H1 (cell line): ENCODE results near the gene RUBCN. TPM values are rescaled to one million over a fixed set of nuclear protein-coding genes. Genes with fewer than 3 reads are reported as not detected.

Source experiments
- CTCF ChIA-PET: fragments of 300-600 bp; sonication (Branson Sonifier 250); formaldehyde crosslinking; loops from one replicate; lab custom pipeline; 2021; ENCODE audit not compliant: partially characterized antibody; lab: Charles Lee
- POLR2A ChIA-PET: fragments of 300-600 bp; sonication (Branson Sonifier 250); formaldehyde crosslinking; loops from one replicate; lab custom pipeline; 2021; ENCODE audit warnings: inconsistent platforms; ENCODE audit not compliant: partially characterized antibody; lab: Charles Lee
- DNase-seq, 2 experiments: peaks; one replicate each; pipeline versions ENCODE4 v3.0.0 to v3.0.0-alpha.2; 2010 to 2022; ENCODE audit warnings: low spot score in 2 of 2, low read depth in 1 of 2, mixed read lengths in 1 of 2
- FAIRE-seq: peaks from 2 replicates; lab custom pipeline; 2011; peaks lifted over from hg19 to GRCh38; lab: Jason Lieb, UNC
- H2AFZ ChIP-seq: 2 replicates; pipeline ENCODE4 v1.8.1; 2012; ENCODE audit warnings: low read length, inconsistent platforms
- H2AK5ac ChIP-seq: 2 replicates; pipeline ENCODE4 v1.6.1; 2013; ENCODE audit warnings: low read depth, low read length
- H2BK120ac ChIP-seq: replicated peaks from 2 replicates; pipeline ENCODE3; 2013; ENCODE audit warnings: low read depth, low read length, inconsistent platforms
- H2BK12ac ChIP-seq: 2 replicates; pipeline ENCODE4 v1.6.1; 2013; ENCODE audit warnings: low read depth, low read length
- H2BK15ac ChIP-seq: 2 replicates; pipeline ENCODE4 v1.6.1; 2013; ENCODE audit warnings: low read length
- H2BK20ac ChIP-seq: 2 replicates; pipeline ENCODE4 v1.6.1; 2013; ENCODE audit warnings: low read length
- H2BK5ac ChIP-seq: 2 replicates; pipeline ENCODE4 v1.6.1; 2013; ENCODE audit warnings: low read depth, low read length
- H3K14ac ChIP-seq: 2 replicates; pipeline ENCODE4 v1.6.1; 2013; ENCODE audit warnings: inconsistent platforms; ENCODE audit not compliant: insufficient read length
- H3K18ac ChIP-seq: 2 replicates; pipeline ENCODE4 v1.6.1; 2013; ENCODE audit warnings: low read length; ENCODE audit errors: extremely low read depth
- H3K23ac ChIP-seq: 2 replicates; pipeline ENCODE4 v1.6.1; 2013; ENCODE audit warnings: inconsistent platforms; ENCODE audit not compliant: insufficient read length
- H3K23me2 ChIP-seq: 2 replicates; pipeline ENCODE4 v1.6.1; 2013; ENCODE audit warnings: low read depth, low read length
- H3K27ac ChIP-seq: 2 replicates; pipeline ENCODE4 v1.6.1; 2011; ENCODE audit warnings: low read depth, low read length, inconsistent platforms
- H3K27me3 ChIP-seq, 4 experiments: replicated peaks in 1 of 4; 1 replicate in 1 of 4; 2 replicates in 3 of 4; pipeline versions ENCODE4 v1.6.1 to v1.8.1; 2011 to 2013; ENCODE audit warnings: low read length in 3 of 4, mild to moderate bottlenecking in 3 of 4, inconsistent platforms in 2 of 4, mixed read lengths in 2 of 4, moderate library complexity in 1 of 4; ENCODE audit not compliant: control insufficient read depth in 3 of 4, insufficient read depth in 3 of 4; ENCODE audit errors: extremely low read depth in 1 of 4
- H3K36me3 ChIP-seq, 4 experiments: 2 replicates each; pipeline versions ENCODE4 v1.6.1 to v1.8.1; 2011 to 2013; ENCODE audit warnings: mild to moderate bottlenecking in 4 of 4, low read length in 3 of 4, moderate library complexity in 2 of 4, control low read depth in 1 of 4, inconsistent platforms in 1 of 4; ENCODE audit not compliant: insufficient read depth in 4 of 4, control insufficient read depth in 2 of 4
- H3K4ac ChIP-seq: replicated peaks from 2 replicates; pipeline ENCODE3; 2013; ENCODE audit warnings: low read length, low read depth, mixed read lengths, inconsistent platforms; ENCODE audit not compliant: insufficient read length
- H3K4me1 ChIP-seq, 4 experiments: replicated peaks in 1 of 4; 1 replicate in 1 of 4; 2 replicates in 3 of 4; pipeline versions ENCODE4 v1.6.1 to v1.8.1; 2011 to 2013; ENCODE audit warnings: low read length in 3 of 4, inconsistent platforms in 2 of 4, mixed read lengths in 1 of 4; ENCODE audit not compliant: insufficient read depth in 4 of 4, control insufficient read depth in 3 of 4
- H3K4me2 ChIP-seq, 2 experiments: 2 replicates each; pipeline versions ENCODE4 v1.6.1 to v1.8.1; 2011 to 2013; ENCODE audit warnings: low read depth in 2 of 2, low read length in 2 of 2, control low read depth in 1 of 2, inconsistent platforms in 1 of 2, mild to moderate bottlenecking in 1 of 2; ENCODE audit not compliant: insufficient read depth in 1 of 2
- H3K4me3 ChIP-seq, 4 experiments: fragments of 200-600, 300-600 bp in 1 of 4; sonication (generic), shearing (Covaris generic), sonication (Bioruptor Twin) in 1 of 4; 2 replicates each; pipeline versions ENCODE4 v1.5.1 to v1.8.1; 2011 to 2016; ENCODE audit warnings: low read length in 4 of 4, low read depth in 3 of 4, control low read depth in 2 of 4, inconsistent platforms in 2 of 4, mild to moderate bottlenecking in 2 of 4, mixed read lengths in 1 of 4, moderate library complexity in 1 of 4; ENCODE audit not compliant: insufficient read depth in 2 of 4; ENCODE audit errors: extremely low read depth in 1 of 4
- H3K56ac ChIP-seq: replicated peaks from 2 replicates; pipeline ENCODE3; 2013; ENCODE audit warnings: low read depth, mild to moderate bottlenecking, mixed read lengths, low read length, inconsistent platforms; ENCODE audit not compliant: insufficient read length
- H3K79me1 ChIP-seq: 2 replicates; pipeline ENCODE4 v1.6.1; 2013; ENCODE audit warnings: low read depth, low read length, control low read depth
- H3K79me2 ChIP-seq, 2 experiments: 2 replicates each; pipeline versions ENCODE4 v1.6.1 to v1.8.1; 2012 to 2013; ENCODE audit warnings: low read length in 2 of 2, mild to moderate bottlenecking in 2 of 2, inconsistent platforms in 1 of 2; ENCODE audit not compliant: insufficient read depth in 2 of 2, control insufficient read depth in 1 of 2
- H3K9ac ChIP-seq, 4 experiments: replicated peaks in 1 of 4; 1 replicate in 1 of 4; 2 replicates in 3 of 4; pipeline versions ENCODE4 v1.6.1 to v1.8.1; 2011 to 2013; ENCODE audit warnings: low read depth in 3 of 4, low read length in 3 of 4, control low read depth in 2 of 4, mild to moderate bottlenecking in 2 of 4, moderate library complexity in 2 of 4, inconsistent platforms in 1 of 4; ENCODE audit errors: extremely low read depth in 1 of 4
- H3K9me3 ChIP-seq, 2 experiments: 2 replicates each; pipeline versions ENCODE4 v1.6.1 to v1.8.1; 2012 to 2013; ENCODE audit warnings: mild to moderate bottlenecking in 2 of 2, moderate library complexity in 2 of 2, control low read depth in 1 of 2, inconsistent platforms in 1 of 2, low read depth in 1 of 2, low read length in 1 of 2, mixed read lengths in 1 of 2; ENCODE audit not compliant: insufficient read depth in 2 of 2
- H4K20me1 ChIP-seq, 2 experiments: replicated peaks in 1 of 2; 2 replicates each; pipeline versions ENCODE3 to v1.8.1; 2011 to 2013; ENCODE audit warnings: inconsistent platforms in 2 of 2, low read length in 2 of 2, mild to moderate bottlenecking in 1 of 2; ENCODE audit not compliant: insufficient read depth in 2 of 2, control insufficient read depth in 1 of 2
- H4K5ac ChIP-seq: 2 replicates; pipeline ENCODE4 v1.6.1; 2013; ENCODE audit warnings: low read length, low read depth, mixed read lengths, inconsistent platforms; ENCODE audit not compliant: insufficient read length
- H4K8ac ChIP-seq: 2 replicates; pipeline ENCODE4 v1.8.0; 2013; ENCODE audit warnings: mild to moderate bottlenecking, moderate library complexity, low read length, inconsistent platforms; ENCODE audit not compliant: insufficient read depth; ENCODE audit errors: extremely low read depth
- H4K91ac ChIP-seq: replicated peaks from 2 replicates; pipeline ENCODE3; 2013; ENCODE audit warnings: low read length, mixed read lengths, inconsistent platforms; ENCODE audit not compliant: insufficient read length
- EGR1 ChIP-seq: IDR thresholded peaks from 2 replicates; pipeline ENCODE4 v1.6.1; 2011; ENCODE audit warnings: low read depth, low read length, borderline replicate concordance
- HDAC6 ChIP-seq: IDR thresholded peaks from one replicate; pipeline ENCODE4 v1.7.1; 2012; ENCODE audit warnings: low read depth, mild to moderate bottlenecking, inconsistent platforms, low read length, moderate library complexity
- NANOG ChIP-seq: IDR thresholded peaks from 2 replicates; pipeline ENCODE4 v1.6.1; 2011; ENCODE audit warnings: low read length, low read depth, mild to moderate bottlenecking, inconsistent platforms; ENCODE audit not compliant: insufficient read depth, poor library complexity, severe bottlenecking
- SIRT6 ChIP-seq: IDR thresholded peaks from one replicate; pipeline ENCODE4 v1.7.1; 2012; ENCODE audit warnings: low read length, inconsistent platforms
- SIX5 ChIP-seq: IDR thresholded peaks from 2 replicates; pipeline ENCODE4 v1.6.1; 2011; ENCODE audit warnings: mild to moderate bottlenecking, low read depth, low read length
- SUZ12 ChIP-seq: fragments of 200-600 bp; sonication (generic); IDR thresholded peaks from 2 replicates; pipeline ENCODE4 v1.6.1; 2012; ENCODE audit warnings: mild to moderate bottlenecking, inconsistent platforms, low read length, moderate library complexity, mixed read lengths
- TAF7 ChIP-seq: optimal IDR thresholded peaks from 2 replicates; pipeline ENCODE3; 2011; ENCODE audit warnings: low read depth, mild to moderate bottlenecking, inconsistent platforms, low read length, moderate library complexity, borderline replicate concordance
- TCF12 ChIP-seq: IDR thresholded peaks from 2 replicates; pipeline ENCODE4 v1.6.1; 2011; ENCODE audit warnings: low read depth, mild to moderate bottlenecking, low read length
- TEAD4 ChIP-seq: IDR thresholded peaks from 2 replicates; pipeline ENCODE4 v1.6.1; 2012; ENCODE audit warnings: low read depth, low read length, inconsistent platforms, mixed read lengths
- WGBS, 2 experiments: shearing (Covaris generic) in 1 of 2; methylation state at CpG; one replicate each; pipeline versions ENCODE4 v1.1.6 to v1.1.7; 2013 to 2015; ENCODE audit warnings: low lambda C conversion rate in 2 of 2, mixed read lengths in 2 of 2, inconsistent platforms in 1 of 2, low coverage in 1 of 2, missing lambda C conversion rate in 1 of 2; ENCODE audit not compliant: insufficient replicate concordance in 2 of 2, insufficient coverage in 1 of 2, insufficient read length in 1 of 2; ENCODE audit errors: extremely low coverage in 1 of 2, missing lambda C conversion rate in 1 of 2; 5-methylcytosine and 5-hydroxymethylcytosine counted together
- polyA plus RNA-seq, 7 experiments: library from polyadenylated mRNA; depleted of rRNA in 3 of 7; stranded (reverse) in 5 of 7; unstranded in 2 of 7; fragments of >200 nt in 5 of 7; fragments of 200-250 nt in 2 of 7; gene quantifications; 1 replicate in 5 of 7; 2 replicates in 1 of 7; 4 replicates in 1 of 7; pipeline versions ENCODE4 v1.2.1 to v1.2.3, GENCODE V29; 2011 to 2013; ENCODE audit warnings: missing spikeins in 2 of 7, mixed read lengths in 2 of 7
- total RNA-seq: library from RNA; stranded (reverse); fragmentation: NEBNext Ultra II Directional; extraction: Animal tissue kit (Norgen Biotek cat#: 25700); gene quantifications from 2 replicates; pipeline ENCODE4 v1.2.1, GENCODE V29; 2021

Gene RUBCN
- total and polyA plus RNA-seq, 2 of the 8 experiments (the other 6 are each of a cell fraction or from before 2014, with no cell fraction given): 9.3 to 21.9 TPM

GRCh38 chr3:197683191-197683590, 53.5 kb downstream of the RUBCN start:
- H3K36me3 ChIP-seq: peaks cover 0 to 21% (median 8%) of the 10 kb centered on the region in 4 experiments; a peak in 5 of 8 replicates
- H3K4me1 ChIP-seq: no peaks in the 10 kb centered on the region; a peak in 1 of 7 replicates
- no peak overlapping the region for H3K9ac ChIP-seq
- H2AFZ ChIP-seq: no peak overlapping the region
- ChIA-PET CTCF (interaction anchor here (0.6 to 1.7 kb wide), 6 partner anchors 11 to 243 kb away, joined by 3 to 6 read pairs (median 3); no protein-coding TSS in a partner anchor), POLR2A (no interaction called here)
- no peak overlapping the region for H3K56ac ChIP-seq
- 93% methylated on average over 13 of the region's 13 CpGs; no CpG with 5 or more reads in 1 of the 2 experiments for WGBS, 2 experiments
- no peak overlapping the region for H3K14ac ChIP-seq
- FAIRE-seq (no peak), DNase-seq (no peak)
- H4K5ac ChIP-seq: no peak overlapping the region
- no peak overlapping the region for H2BK12ac ChIP-seq
- no peak overlapping the region for H3K18ac ChIP-seq
- H2BK15ac ChIP-seq: no peak overlapping the region
- no peak overlapping the region for H2BK120ac ChIP-seq
- H4K20me1 ChIP-seq: peaks cover 0 to 3% of the 10 kb centered on the region in 2 experiments
- no peak overlapping the region for H2AK5ac ChIP-seq
- H2BK5ac ChIP-seq: no peak overlapping the region
- H3K4me2 ChIP-seq: no peak overlapping the region
- H3K79me2 ChIP-seq: no peaks in the 10 kb centered on the region
- H3K79me1 ChIP-seq: 0 out of 2 replicates have a peak, but pooled peaks cover 3% of the 10 kb centered on the region
- TF ChIP-seq NANOG (no peak), HDAC6 (no peak), TAF7 (no peak), SUZ12 (no peak), SIX5 (no peak), TEAD4 (no peak), EGR1 (no peak), SIRT6 (no peak), TCF12 (no peak)
- H2BK20ac ChIP-seq: no peak overlapping the region
- no peak overlapping the region for H3K23ac ChIP-seq
- no peaks in the 10 kb centered on the region for H3K27me3 ChIP-seq
- no peak overlapping the region for H3K4ac ChIP-seq
- no peak overlapping the region for H3K4me3 ChIP-seq
- H3K9me3 ChIP-seq: peaks cover 4 to 5% of the 10 kb centered on the region in 2 experiments; a peak in 2 of 4 replicates
- H4K91ac ChIP-seq: no peak overlapping the region
- no peaks in the 10 kb centered on the region for H3K23me2 ChIP-seq
- no peak overlapping the region for H3K27ac ChIP-seq
- no peak overlapping the region for H4K8ac ChIP-seq
